Neural progenitor cell (in vitro differentiated cells): ENCODE measurements around the gene TMEM240. TPM values are rescaled to one million over a fixed set of nuclear protein-coding genes. Genes with fewer than 3 reads are reported as not detected.
A peak's percentile ranks its signal among the peaks of the same experiment; 100 is the strongest.
"Not testable (repeated sequence)": the region's sequence is repeated elsewhere in the genome, so short reads cannot be mapped to it uniquely, and the experiment has no call there.

Source experiments
- DNase-seq: peaks from one replicate; pipeline ENCODE4 v3.0.0-alpha.2; 2016; ENCODE audit warnings: low spot score
- H2AFZ ChIP-seq: fragments of 200-600 bp; sonication (generic); replicated peaks from 2 replicates; pipeline ENCODE4 v1.6.1; 2016; ENCODE audit warnings: antibody characterized with exemption
- H3F3A ChIP-seq: fragments of 200-600 bp; sonication (generic); 2 replicates; pipeline ENCODE4 v1.6.1; 2016; ENCODE audit warnings: antibody characterized with exemption, low read depth
- H3K27ac ChIP-seq: fragments of 200-600 bp; sonication (generic); 2 replicates; pipeline ENCODE4 v1.5.1; 2016; ENCODE audit warnings: mild to moderate bottlenecking
- H3K27me3 ChIP-seq: fragments of 200-600 bp; sonication (generic); 2 replicates; pipeline ENCODE4 v1.6.1; 2016; ENCODE audit warnings: mild to moderate bottlenecking, moderate library complexity
- H3K36me3 ChIP-seq: fragments of 200-600 bp; sonication (generic); 2 replicates; pipeline ENCODE4 v1.5.1; 2016
- H3K4me1 ChIP-seq: fragments of 200-600 bp; sonication (generic); 2 replicates; pipeline ENCODE4 v1.6.1; 2016; ENCODE audit warnings: mixed run types
- H3K4me2 ChIP-seq: fragments of 200-600 bp; sonication (generic); 2 replicates; pipeline ENCODE4 v1.6.1; 2016
- H3K4me3 ChIP-seq: fragments of 200-600 bp; sonication (generic); 2 replicates; pipeline ENCODE4 v1.5.1; 2016
- H3K79me2 ChIP-seq: fragments of 200-600 bp; sonication (generic); 2 replicates; pipeline ENCODE4 v1.6.1; 2016; ENCODE audit warnings: low read depth
- H3K9ac ChIP-seq: fragments of 200-600 bp; sonication (generic); 2 replicates; pipeline ENCODE4 v1.6.1; 2016
- H3K9me3 ChIP-seq: fragments of 200-600 bp; sonication (generic); 2 replicates; pipeline ENCODE4 v1.5.1; 2016; ENCODE audit warnings: low read depth
- H4K20me1 ChIP-seq: fragments of 200-600 bp; sonication (generic); 2 replicates; pipeline ENCODE4 v1.6.1; 2016; ENCODE audit warnings: low read depth
- H3K27ac Mint-ChIP-seq: 3 replicates; pipeline ENCODE4 v1.8.0; 2021; ENCODE audit warnings: mixed read lengths
- H3K27me3 Mint-ChIP-seq: 2 replicates; pipeline ENCODE4 v1.8.0; 2022; ENCODE audit warnings: low read depth, mild to moderate bottlenecking, inconsistent platforms, moderate library complexity, mixed read lengths; ENCODE audit not compliant: insufficient read depth
- H3K36me3 Mint-ChIP-seq: 3 replicates; pipeline ENCODE4 v1.8.0; 2021; ENCODE audit warnings: mixed read lengths
- H3K4me1 Mint-ChIP-seq: 3 replicates; pipeline ENCODE4 v1.8.0; 2021; ENCODE audit warnings: mixed read lengths
- H3K4me3 Mint-ChIP-seq: 3 replicates; pipeline ENCODE4 v1.8.0; 2021; ENCODE audit warnings: mild to moderate bottlenecking, moderate library complexity, mixed read lengths
- H3K9me3 Mint-ChIP-seq: 3 replicates; pipeline ENCODE4 v1.8.0; 2020; ENCODE audit warnings: mixed read lengths
- EZH2 ChIP-seq: fragments of 200-600 bp; sonication (generic); IDR thresholded peaks from 2 replicates; pipeline ENCODE4 v1.6.1; 2017; ENCODE audit warnings: antibody characterized with exemption, mild to moderate bottlenecking, moderate library complexity
- EZH2phosphoT487 ChIP-seq: fragments of 200-600 bp; sonication (generic); IDR thresholded peaks from 2 replicates; pipeline ENCODE4 v1.6.1; 2017; ENCODE audit warnings: antibody characterized with exemption
- total RNA-seq: library from RNA; depleted of rRNA; stranded (reverse); fragments of >200 nt; gene quantifications from 2 replicates; pipeline ENCODE4 v1.2.3, GENCODE V29; 2015; ENCODE audit warnings: low replicate concordance
- TF ChIP-seq, protein P1 (sequence below): fragments of 200-600 bp; sonication (generic); IDR thresholded peaks from 2 replicates; pipeline ENCODE4 v1.5.1; 2017; ENCODE audit warnings: antibody characterized with exemption, mild to moderate bottlenecking

TMEM240 gene
- total RNA-seq, 1 donor from 2014 or later, result 8.0 TPM

DNA sequence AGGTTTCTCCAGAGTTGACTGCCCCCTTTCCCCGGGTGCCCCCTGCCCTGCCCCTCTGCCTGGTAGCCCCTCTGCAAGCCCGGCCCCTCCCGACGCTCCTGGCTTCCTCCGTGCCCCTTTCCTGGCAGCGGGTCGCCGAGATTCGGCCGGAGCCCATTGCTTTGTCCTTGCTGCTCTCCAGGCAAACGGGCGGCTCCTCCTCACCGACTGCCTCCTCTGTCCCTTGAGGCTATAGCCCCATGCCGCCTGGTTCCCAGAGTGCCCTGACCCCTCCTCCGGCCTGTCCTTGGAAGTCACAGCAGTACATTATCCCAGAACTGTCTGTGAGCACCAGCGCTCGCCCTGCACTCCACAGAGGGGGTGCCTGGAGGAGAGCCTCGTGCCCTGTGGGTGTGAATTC is 26.7 kb downstream of the TMEM240 start:
- H3K79me2 ChIP-seq, H3K4me1 ChIP-seq, H2AFZ ChIP-seq, H3K36me3 ChIP-seq, H3K9me3 Mint-ChIP-seq, H3K4me1 Mint-ChIP-seq, H3K36me3 Mint-ChIP-seq, H3K4me3 ChIP-seq, H3K4me2 ChIP-seq, H3K27me3 ChIP-seq, H4K20me1 ChIP-seq, H3K27ac ChIP-seq, H3K27ac Mint-ChIP-seq, H3K9ac ChIP-seq, H3K27me3 Mint-ChIP-seq, H3K9me3 ChIP-seq, DNase-seq: not testable (repeated sequence)
- H3F3A ChIP-seq, result peaks cover 18% of the 10 kb centered on the region
- peak overlapping the region; percentile 74 for H3K4me3 Mint-ChIP-seq

DNA sequence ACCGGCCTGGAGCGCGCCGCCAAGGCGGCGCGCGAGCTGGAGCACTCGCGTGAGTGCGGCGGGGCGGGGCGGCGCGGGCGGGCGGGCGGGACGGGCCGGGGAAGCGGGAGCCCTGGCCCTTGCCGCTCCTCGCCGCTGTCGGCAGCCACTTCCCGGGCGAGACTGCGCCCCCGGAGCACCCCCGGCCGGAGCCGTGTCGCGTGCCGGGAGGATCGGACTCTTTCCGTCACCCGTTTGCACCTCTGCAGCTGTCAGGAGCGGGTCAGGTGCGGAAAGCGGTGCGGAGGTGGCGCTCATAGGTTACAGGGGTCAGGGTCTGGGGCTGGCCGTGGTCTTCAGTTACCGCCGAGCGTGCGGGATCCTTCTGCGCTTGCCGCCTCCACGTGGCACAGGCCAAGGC is 28.0 kb downstream of the TMEM240 start:
- not testable (repeated sequence) for H3K9me3 ChIP-seq

DNA sequence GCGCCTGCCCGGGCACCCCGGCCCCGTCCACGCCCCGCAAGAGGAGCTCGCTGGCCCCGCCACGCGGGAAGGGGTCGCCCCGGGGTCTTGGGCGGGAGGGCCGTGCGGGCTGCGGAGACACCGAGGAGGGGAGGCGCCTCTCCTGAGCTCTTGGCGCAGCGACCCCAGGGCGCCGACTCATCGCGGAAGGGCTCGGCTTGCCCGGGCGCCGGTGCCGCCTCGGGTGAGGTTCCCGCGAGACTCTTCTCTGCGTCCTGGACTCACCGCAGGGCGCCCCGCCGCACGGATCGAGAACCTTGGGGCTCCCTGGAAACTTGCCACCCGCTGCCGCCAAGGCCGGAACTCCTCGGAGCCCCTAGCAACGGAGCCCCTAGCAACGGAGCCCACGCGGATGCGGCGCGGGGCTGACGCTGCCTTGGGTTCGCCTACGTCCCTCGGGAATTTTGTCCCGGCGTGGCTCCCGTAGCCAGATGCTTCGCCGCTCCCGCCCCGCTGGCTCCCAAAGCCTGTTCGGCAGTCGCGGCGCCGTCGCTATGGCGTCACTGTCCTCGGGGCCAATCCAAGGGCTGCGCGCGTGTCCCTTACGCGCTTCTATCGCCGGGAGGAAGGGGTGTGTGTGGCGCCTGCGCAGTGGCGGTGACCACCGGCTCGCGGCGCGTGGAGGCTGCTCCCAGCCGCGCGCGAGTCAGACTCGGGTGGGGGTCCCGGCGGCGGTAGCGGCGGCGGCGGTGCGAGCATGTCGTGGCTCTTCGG is 28.7 kb downstream of the TMEM240 start, which contains the start of gene ATAD3A:
TSS of gene ATAD3A (plus strand) at position 630 of the 753 bp plus-strand sequence. CDS start at position 737, 107 bp downstream.
- Mint-ChIP-seq H3K36me3 (no peaks in the 10 kb centered on the region), H3K27ac (peak within 1 kb of the TSS; percentile 95), H3K4me1 (peaks cover 6% of the 10 kb centered on the region), H3K9me3 (no peaks in the 10 kb centered on the region), H3K27me3 (no peaks in the 10 kb centered on the region), H3K4me3 (peak within 1 kb of the TSS; percentile 94)
- Histone ChIP-seq H3F3A (peaks cover 13% of the 10 kb centered on the region), H3K27ac (peak within 1 kb of the TSS; percentile 80), H3K4me2 (peak within 1 kb of the TSS; percentile 92), H3K4me3 (peak within 1 kb of the TSS; percentile 68), H4K20me1 (no peaks in the 10 kb centered on the region), H3K9me3 (no peaks in the 10 kb centered on the region), H3K9ac (peak within 1 kb of the TSS; percentile 77), H2AFZ (peak within 1 kb of the TSS; percentile 35), H3K36me3 (no peaks in the 10 kb centered on the region), H3K27me3 (no peaks in the 10 kb centered on the region), H3K79me2 (peaks cover 7% of the 10 kb centered on the region), H3K4me1 (no peaks in the 10 kb centered on the region)
- TF ChIP-seq EZH2phosphoT487, result no peak
- TF ChIP-seq EZH2, result no peak
- peak; percentile 99 for DNase-seq

More for the DNA sequence above, 28.0 kb downstream of the TMEM240 start:
- not testable (repeated sequence) for H3K4me1 Mint-ChIP-seq, H3K36me3 Mint-ChIP-seq, H3K27ac Mint-ChIP-seq, H3K36me3 ChIP-seq, H3K4me1 ChIP-seq, H2AFZ ChIP-seq, H3K27ac ChIP-seq, H3K27me3 Mint-ChIP-seq, H3K27me3 ChIP-seq, H4K20me1 ChIP-seq, H3K9me3 Mint-ChIP-seq, H3K79me2 ChIP-seq
- peak overlapping the region; percentile 64 for H3K9ac ChIP-seq
- H3K4me2 ChIP-seq, result peak overlapping the region; percentile 88
- H3K4me3 ChIP-seq, result peak overlapping the region; percentile 68
- peak; percentile 18 for DNase-seq
- H3F3A ChIP-seq, result peaks cover 15% of the 10 kb centered on the region
- peak overlapping the region; percentile 82 for H3K4me3 Mint-ChIP-seq

DNA sequence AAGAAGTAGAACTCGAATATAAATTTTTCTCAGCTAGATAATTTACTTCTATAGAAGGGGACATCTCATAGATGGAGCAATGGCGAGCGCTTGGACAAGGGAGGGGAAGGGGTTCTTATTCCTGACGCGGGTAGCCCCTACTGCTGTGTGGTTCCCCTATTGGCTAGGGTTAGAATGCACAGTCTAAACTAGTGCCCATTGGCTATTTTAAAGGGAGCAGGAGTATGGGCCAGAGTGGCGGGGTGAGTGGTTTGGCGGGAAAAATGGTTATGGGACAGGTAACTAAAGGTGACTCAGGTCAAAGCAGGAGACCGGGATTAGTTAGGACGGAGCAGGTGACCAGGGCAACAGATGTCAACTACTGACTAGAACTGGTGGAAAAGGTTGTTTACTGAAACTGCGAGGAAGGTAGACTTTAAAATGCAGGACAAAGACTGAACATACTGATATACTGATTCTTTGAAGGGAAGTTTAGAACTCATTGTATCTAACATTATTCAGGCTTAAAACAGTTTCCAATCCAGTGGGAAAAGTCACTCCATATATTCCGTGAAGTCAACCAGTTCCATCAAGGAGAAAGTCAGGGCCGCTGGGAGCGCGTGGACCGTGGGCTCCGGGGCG is 29.4 kb downstream of the TMEM240 start:
- H3K27me3 ChIP-seq, result no peaks in the 10 kb centered on the region
- peak overlapping the region; percentile 94 for H3K4me3 Mint-ChIP-seq
- H3K27ac ChIP-seq, result peak overlapping the region; percentile 80
- no peaks in the 10 kb centered on the region for H3K27me3 Mint-ChIP-seq
- peak overlapping the region; percentile 77 for H3K9ac ChIP-seq
- TF ChIP-seq EZH2phosphoT487, result no peak
- TF ChIP-seq, protein P1, sequence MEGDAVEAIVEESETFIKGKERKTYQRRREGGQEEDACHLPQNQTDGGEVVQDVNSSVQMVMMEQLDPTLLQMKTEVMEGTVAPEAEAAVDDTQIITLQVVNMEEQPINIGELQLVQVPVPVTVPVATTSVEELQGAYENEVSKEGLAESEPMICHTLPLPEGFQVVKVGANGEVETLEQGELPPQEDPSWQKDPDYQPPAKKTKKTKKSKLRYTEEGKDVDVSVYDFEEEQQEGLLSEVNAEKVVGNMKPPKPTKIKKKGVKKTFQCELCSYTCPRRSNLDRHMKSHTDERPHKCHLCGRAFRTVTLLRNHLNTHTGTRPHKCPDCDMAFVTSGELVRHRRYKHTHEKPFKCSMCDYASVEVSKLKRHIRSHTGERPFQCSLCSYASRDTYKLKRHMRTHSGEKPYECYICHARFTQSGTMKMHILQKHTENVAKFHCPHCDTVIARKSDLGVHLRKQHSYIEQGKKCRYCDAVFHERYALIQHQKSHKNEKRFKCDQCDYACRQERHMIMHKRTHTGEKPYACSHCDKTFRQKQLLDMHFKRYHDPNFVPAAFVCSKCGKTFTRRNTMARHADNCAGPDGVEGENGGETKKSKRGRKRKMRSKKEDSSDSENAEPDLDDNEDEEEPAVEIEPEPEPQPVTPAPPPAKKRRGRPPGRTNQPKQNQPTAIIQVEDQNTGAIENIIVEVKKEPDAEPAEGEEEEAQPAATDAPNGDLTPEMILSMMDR, result peak; percentile 19
- peak overlapping the region; percentile 95 for H3K27ac Mint-ChIP-seq
- H3K79me2 ChIP-seq, result peaks cover 7% of the 10 kb centered on the region
- peak overlapping the region; percentile 35 for H2AFZ ChIP-seq
- no peaks in the 10 kb centered on the region for H3K36me3 ChIP-seq
- no peaks in the 10 kb centered on the region for H4K20me1 ChIP-seq
- H3K4me2 ChIP-seq, result peak overlapping the region; percentile 92
- no peaks in the 10 kb centered on the region for H3K9me3 Mint-ChIP-seq
- peak; percentile 44 for DNase-seq
- no peaks in the 10 kb centered on the region for H3K36me3 Mint-ChIP-seq
- H3K4me1 ChIP-seq, result no peaks in the 10 kb centered on the region
- peaks cover 6% of the 10 kb centered on the region for H3K4me1 Mint-ChIP-seq
- H3K9me3 ChIP-seq, result no peaks in the 10 kb centered on the region
- H3K4me3 ChIP-seq, result peak overlapping the region; percentile 68
- H3F3A ChIP-seq, result peaks cover 17% of the 10 kb centered on the region

DNA sequence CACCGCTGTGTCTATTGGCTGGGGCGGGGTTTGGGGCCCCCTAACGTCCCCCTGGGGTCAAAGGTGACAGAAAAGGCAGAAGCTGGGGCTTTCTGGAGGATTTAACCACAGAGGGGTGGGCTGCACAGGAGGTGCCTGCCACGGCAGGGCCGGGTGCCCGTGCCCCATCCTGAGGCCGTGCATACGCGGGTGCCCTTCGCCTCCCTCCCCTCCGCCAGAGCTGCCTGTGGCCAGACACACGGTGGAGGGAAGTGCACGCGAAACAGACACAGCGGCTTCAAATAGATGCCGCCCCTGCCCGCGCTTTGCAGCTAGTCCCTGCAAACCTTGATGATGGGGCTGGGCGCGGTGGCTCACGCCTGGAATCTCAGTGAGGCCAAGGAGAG is 31.0 kb downstream of the TMEM240 start:
- H3K79me2 ChIP-seq, H4K20me1 ChIP-seq, H3K4me3 Mint-ChIP-seq, DNase-seq, H3K9me3 ChIP-seq, H3K9me3 Mint-ChIP-seq, H3K4me1 ChIP-seq, H3K27ac Mint-ChIP-seq, H3K27me3 ChIP-seq, H3K27ac ChIP-seq, H3K9ac ChIP-seq, H3K4me2 ChIP-seq, H2AFZ ChIP-seq, H3K27me3 Mint-ChIP-seq, H3K36me3 Mint-ChIP-seq, H3K4me3 ChIP-seq, H3K36me3 ChIP-seq: not testable (repeated sequence)
- H3F3A ChIP-seq, result peaks cover 32% of the 10 kb centered on the region
- peaks cover 17% of the 10 kb centered on the region for H3K4me1 Mint-ChIP-seq

DNA sequence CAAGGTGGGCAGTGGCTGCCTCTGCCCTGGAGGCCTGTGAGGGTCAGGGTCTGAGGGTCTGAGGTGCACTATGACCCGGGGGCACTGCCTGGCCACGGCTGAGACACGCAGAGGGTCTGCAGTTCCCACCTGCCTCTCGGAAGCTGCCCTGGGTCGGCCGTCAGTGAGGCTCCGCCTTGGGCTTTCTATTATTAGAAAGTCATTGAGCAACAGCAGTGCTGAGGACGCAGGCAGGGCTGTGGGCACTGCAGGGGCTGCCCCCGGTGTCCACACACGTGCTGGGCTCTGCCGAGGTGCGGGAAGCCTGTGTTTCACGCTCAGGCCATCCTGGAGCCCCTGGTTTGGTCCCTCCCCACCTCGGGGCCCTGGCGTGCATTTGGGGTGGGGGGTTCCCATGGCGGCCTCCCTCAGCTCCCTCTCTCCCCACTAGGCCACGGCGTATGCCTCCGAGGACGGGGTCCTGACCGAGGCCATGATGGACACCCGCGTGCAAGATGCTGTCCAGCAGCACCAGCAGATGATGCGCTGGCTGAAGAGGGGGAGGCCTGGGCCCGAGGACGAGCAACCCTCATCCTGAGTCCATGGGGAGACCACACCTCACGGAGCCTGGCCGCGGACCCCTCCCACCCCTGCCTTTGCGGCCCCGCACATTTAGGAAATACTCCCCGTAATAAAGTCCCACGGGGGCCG is 31.5 kb downstream of the TMEM240 start:
- H3K4me2 ChIP-seq, DNase-seq, H3K4me3 Mint-ChIP-seq, H3K9me3 ChIP-seq, H3K27me3 Mint-ChIP-seq, H2AFZ ChIP-seq, H3K4me1 ChIP-seq, H4K20me1 ChIP-seq, H3K27ac ChIP-seq, H3K27ac Mint-ChIP-seq, H3K4me3 ChIP-seq, H3K9me3 Mint-ChIP-seq, H3K36me3 ChIP-seq, H3K36me3 Mint-ChIP-seq, H3K9ac ChIP-seq, H3K27me3 ChIP-seq, H3K79me2 ChIP-seq: not testable (repeated sequence)
- peaks cover 36% of the 10 kb centered on the region for H3F3A ChIP-seq
- H3K4me1 Mint-ChIP-seq, result peaks cover 17% of the 10 kb centered on the region
